ENCODE measurements around the gene ST3GAL6.

- TF ChIP-seq TARDBP (IDR thresholded peaks at IDR 0.05; ENCODE audit: borderline replicate concordance), result no peak
- no peak for TF ChIP-seq BHLHE40 (IDR thresholded peaks at IDR 0.05; ENCODE audit: borderline replicate concordance in 1 of 2, low read depth in 2 of 2, low read length in 1 of 2)
- TF ChIP-seq FOXK2 (IDR thresholded peaks at IDR 0.05), result no peak
- TF ChIP-seq TCF7 (IDR thresholded peaks at IDR 0.05; ENCODE audit: borderline replicate concordance), result no peak
- TF ChIP-seq HCFC1 (IDR thresholded peaks at IDR 0.05; ENCODE audit: low read length), result no peak
Measured at GRCh38 chr3:98764472-98764884, 1.3 kb downstream of the ST3GAL6 start.
